Erythroblast (primary cell): Measurements from ENCODE around the gene PDE8B.

ENCODE experiments used
- GATA1 ChIP-seq: IDR thresholded peaks from 2 replicates; pipeline ENCODE4 v1.6.1; 2011; ENCODE audit warnings: low read depth, mild to moderate bottlenecking, control low read depth, low read length, moderate library complexity
- POLR2A ChIP-seq: IDR thresholded peaks from 2 replicates; pipeline ENCODE4 v1.6.1; 2011; ENCODE audit warnings: mild to moderate bottlenecking, low read length

DNA sequence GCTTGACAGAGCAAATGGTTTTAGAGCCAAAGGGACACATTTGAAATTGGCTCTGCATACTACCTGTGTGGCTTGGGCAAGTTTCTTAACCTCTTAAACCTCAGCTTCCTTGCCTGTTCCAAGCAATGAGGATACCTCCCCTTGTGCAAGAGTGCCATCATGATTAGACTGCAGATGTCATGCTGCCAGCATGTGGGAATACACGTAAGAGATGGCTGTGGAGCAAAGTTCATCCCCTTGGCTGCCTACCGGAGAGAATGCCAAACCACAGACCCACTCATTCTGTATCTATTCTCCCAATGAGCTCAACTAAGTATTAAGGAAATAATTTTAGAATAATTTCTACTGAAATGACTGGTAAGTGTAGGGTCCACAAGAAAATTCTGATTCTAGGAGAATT, 180.3 kb downstream of the PDE8B start:
- TF ChIP-seq POLR2A (no peak), GATA1 (no peak)
